ENCODE measurements around the gene SRPK2. TPM values are rescaled to one million over a fixed set of nuclear protein-coding genes. Genes with fewer than 3 reads are reported as not detected.

The SRPK2 gene
- total and polyA plus RNA-seq, 2 of the 13 experiments (the other 11 are each of a cell fraction or from before 2014, with no cell fraction given) = 10.1 to 22.3 TPM

GRCh38 chr7:105196473-105196872, 192.2 kb downstream of the SRPK2 start:
- peaks cover 44% of the 10 kb centered on the region for H3K4me1 ChIP-seq (ENCODE audit: insufficient read depth, low read length)
- H2AFZ ChIP-seq (ENCODE audit: low read length) = no peak overlapping the region
- no peaks in the 10 kb centered on the region for H3K9me3 ChIP-seq (ENCODE audit: low read length)
- no peak overlapping the region for H3K27ac ChIP-seq (ENCODE audit: extremely low read length, insufficient read depth, low read length)
- BruUV-seq (replicated peaks) = no TSS peak
- DNase-seq (ENCODE audit: low spot score) = peak; percentile 68
- peaks cover 7% of the 10 kb centered on the region; the same call in 1 of the 2 replicates for H4K20me1 ChIP-seq (ENCODE audit: insufficient read depth, low read length)
- intact Hi-C loops (cut with micrococcal nuclease; ENCODE audit: unreplicated experiment) (loop anchor here (10.0 kb wide), 1 partner anchor 52 kb away; no protein-coding TSS in a partner anchor), in situ Hi-C loops (cut with HindIII; ENCODE audit: extremely low pct_ligation_motif_present, low pct_unique_long_range_greater_than_20kb) (no loop called here)
- WGBS (ENCODE audit: low lambda C conversion rate) = 49% methylated on average over 5 of the region's 7 CpGs
- H3K4me2 ChIP-seq (ENCODE audit: low read depth, low read length) = no peak overlapping the region
- peak; percentile 84 for ATAC-seq
- no peak overlapping the region for H3K4me3 ChIP-seq (replicated peaks in 1 of 3; ENCODE audit: insufficient read depth in 1 of 3, low read depth in 2 of 3, low read length in 3 of 3)
- ChIA-PET POLR2A (no interaction called here), CTCF (ENCODE audit: low intra/inter-chr PET ratio, low total read pairs) (no interaction called here)
- H3K27me3 ChIP-seq (ENCODE audit: control insufficient read depth in 1 of 2, insufficient read depth in 2 of 2, low read length in 2 of 2) = no peaks in the 10 kb centered on the region
- H3K79me2 ChIP-seq (ENCODE audit: insufficient read depth, low read length) = no peaks in the 10 kb centered on the region
- no peak for FAIRE-seq
- peaks cover 0 to 7% of the 10 kb centered on the region in 2 experiments; a peak in 1 of 5 replicates for H3K36me3 ChIP-seq (replicated peaks in 1 of 2; ENCODE audit: control insufficient read depth in 1 of 2, insufficient read depth in 2 of 2, low read length in 2 of 2)
- H3K9ac ChIP-seq (ENCODE audit: insufficient read depth, low read depth, low read length) = no peak overlapping the region
- TF ChIP-seq ATF4 (CRISPR knock-in tag; IDR thresholded peaks at IDR 0.05) (0 out of 4 replicates have a peak, but pooled peaks of 1 of the 2 experiments have one; percentile 24), ZNF362 (CRISPR knock-in tag; IDR thresholded peaks at IDR 0.05; ENCODE audit: borderline replicate concordance) (peak; percentile 73; the same call in 1 of the 2 replicates), SP1 (IDR thresholded peaks at IDR 0.05) (no peak), SP1 (CRISPR knock-in tag; IDR thresholded peaks at IDR 0.05) (no peak), RCOR2 (CRISPR knock-in tag; IDR thresholded peaks at IDR 0.05) (peak; percentile 33; the same call in 1 of the 2 replicates), BCL6 (CRISPR knock-in tag; IDR thresholded peaks at IDR 0.05) (peak; percentile 39; the same call in 1 of the 2 replicates), FOXP1 (IDR thresholded peaks at IDR 0.05) (no peak), FOXP1 (CRISPR knock-in tag; IDR thresholded peaks at IDR 0.05) (peak; percentile 70), ZGPAT (CRISPR knock-in tag; IDR thresholded peaks at IDR 0.05) (0 out of 2 replicates have a peak, but pooled peaks have one; percentile 14), POGZ (CRISPR knock-in tag; IDR thresholded peaks at IDR 0.05) (0 out of 2 replicates have a peak, but pooled peaks have one; percentile 33), ZBTB33 (CRISPR knock-in tag; IDR thresholded peaks at IDR 0.05) (peak; percentile 26; the same call in 1 of the 2 replicates), HNF4A (CRISPR knock-in tag; IDR thresholded peaks at IDR 0.05) (0 out of 2 replicates have a peak, but pooled peaks have one; percentile 14), ZMYM2 (CRISPR knock-in tag; IDR thresholded peaks at IDR 0.05) (peak; percentile 80), SOX6 (IDR thresholded peaks at IDR 0.05) (no peak), SOX6 (CRISPR knock-in tag; IDR thresholded peaks at IDR 0.05) (peak; percentile 61), PITX1 (CRISPR knock-in tag; IDR thresholded peaks at IDR 0.05) (peak; percentile 29; the same call in 1 of the 2 replicates), FOXA3 (CRISPR knock-in tag; IDR thresholded peaks at IDR 0.05) (peak; percentile 51; the same call in 1 of the 2 replicates), NR2F2 (IDR thresholded peaks at IDR 0.05; ENCODE audit: borderline replicate concordance, low read depth) (0 out of 2 replicates have a peak, but pooled peaks have one; percentile 28), ZSCAN30 (CRISPR knock-in tag; IDR thresholded peaks at IDR 0.05) (no peak), FOXP4 (CRISPR knock-in tag; IDR thresholded peaks at IDR 0.05) (peak; percentile 39)

Measured in HepG2 (cell line).